K562 (cell line): Measurements from ENCODE around the gene MEA1. TPM values are rescaled to one million over a fixed set of nuclear protein-coding genes. Genes with fewer than 3 reads are reported as not detected.

ENCODE experiments used
- ATAC-seq: fragments of 200-7000 bp; cut with Tn5 transposase; 3 replicates; pipeline ENCODE4 v1.9.1; 2020; ENCODE audit warnings: moderate library complexity
- BruUV-seq: library from RNA; stranded (reverse); fragments of 400-500 nt; replicated peaks from 2 replicates; lab custom pipeline; 2021; lab: Mats Ljungman, UMichigan
- CTCF ChIA-PET: fragments of 300-600 bp; formaldehyde crosslinking; extraction: SDS; loops from one replicate; lab custom pipeline; 2021; ENCODE audit warnings: low intra/inter-chr PET ratio; lab: Yijun Ruan, JAX
- POLR2A ChIA-PET: fragments of 300-600, 350-650 bp; sonication (Branson Sonifier 250); formaldehyde crosslinking; extraction: SDS; loops from one replicate; lab custom pipeline; 2021; ENCODE audit warnings: antibody characterized with exemption, inconsistent platforms; lab: Yijun Ruan, JAX
- DNase-seq, 4 experiments: peaks; one replicate each; pipeline versions ENCODE4 v3.0.0 to v3.0.0-alpha.2; 2011 to 2018; ENCODE audit warnings: low spot score in 3 of 4, mixed read lengths in 3 of 4; ENCODE audit errors: extremely low read depth in 1 of 4
- FAIRE-seq: peaks from 2 replicates; lab custom pipeline; 2011; peaks lifted over from hg19 to GRCh38; lab: Jason Lieb, UNC
- H2AFZ ChIP-seq: 2 replicates; pipeline ENCODE4 v1.6.0; 2011; ENCODE audit warnings: low read depth, low read length, control low read depth, inconsistent platforms
- H3K27ac ChIP-seq: fragments of 200-600 bp; 3 replicates; pipeline ENCODE4 v1.8.0; 2011; ENCODE audit warnings: low read depth, mild to moderate bottlenecking, control low read depth, inconsistent platforms, low read length, moderate library complexity, mixed read lengths; ENCODE audit errors: extremely low read depth
- H3K27me3 ChIP-seq, 2 experiments: fragments of 300-600 bp in 1 of 2; 2 replicates in 1 of 2; 3 replicates in 1 of 2; pipeline versions ENCODE4 v1.6.0 to v1.8.0; 2011; ENCODE audit warnings: inconsistent platforms in 2 of 2, low read length in 2 of 2, mild to moderate bottlenecking in 1 of 2, mixed read lengths in 1 of 2, moderate library complexity in 1 of 2; ENCODE audit not compliant: control insufficient read depth in 2 of 2, insufficient read depth in 2 of 2
- H3K36me3 ChIP-seq: fragments of 300-600 bp; 3 replicates; pipeline ENCODE4 v1.8.0; 2011; ENCODE audit warnings: mild to moderate bottlenecking, low read length, inconsistent platforms; ENCODE audit not compliant: control insufficient read depth, insufficient read depth
- H3K4me1 ChIP-seq, 2 experiments: fragments of 200-600 bp in 1 of 2; replicated peaks in 1 of 2; 2 replicates in 1 of 2; 3 replicates in 1 of 2; pipeline versions ENCODE4 v1.5.1 to v1.8.0; 2011; ENCODE audit warnings: inconsistent platforms in 2 of 2, low read length in 2 of 2, mild to moderate bottlenecking in 1 of 2, mixed read lengths in 1 of 2, moderate library complexity in 1 of 2; ENCODE audit not compliant: control insufficient read depth in 2 of 2, insufficient read depth in 2 of 2
- H3K4me2 ChIP-seq: 2 replicates; pipeline ENCODE4 v1.6.1; 2011; ENCODE audit warnings: low read length, control low read depth, inconsistent platforms, mixed read lengths; ENCODE audit not compliant: insufficient read depth
- H3K4me3 ChIP-seq: fragments of 200-600 bp; sonication (generic), shearing (Covaris generic); 2 replicates; pipeline ENCODE4 v1.5.1; 2016; ENCODE audit warnings: control low read depth, inconsistent platforms
- H3K79me2 ChIP-seq: fragments of 200-600 bp; 3 replicates; pipeline ENCODE4 v1.8.0; 2011; ENCODE audit warnings: low read length, inconsistent platforms; ENCODE audit not compliant: control insufficient read depth, insufficient read depth
- H3K9ac ChIP-seq, 2 experiments: 2 replicates each; pipeline versions ENCODE4 v1.6.0 to v1.6.1; 2011; ENCODE audit warnings: low read depth in 2 of 2, low read length in 2 of 2, control low read depth in 1 of 2, inconsistent platforms in 1 of 2, mild to moderate bottlenecking in 1 of 2, mixed read lengths in 1 of 2; ENCODE audit not compliant: insufficient read depth in 1 of 2
- H3K9me1 ChIP-seq: one replicate; pipeline ENCODE4 v1.6.0; 2011; ENCODE audit warnings: inconsistent platforms, mild to moderate bottlenecking, low read length, moderate library complexity; ENCODE audit not compliant: control insufficient read depth, insufficient read depth
- H3K9me3 ChIP-seq: replicated peaks from 2 replicates; pipeline ENCODE4 v1.5.1; 2011; ENCODE audit warnings: low read depth, low read length, inconsistent platforms; ENCODE audit not compliant: control insufficient read depth, insufficient read depth
- H4K20me1 ChIP-seq: replicated peaks from 2 replicates; pipeline ENCODE4 v1.6.1; 2011; ENCODE audit warnings: low read length, inconsistent platforms, mixed read lengths; ENCODE audit not compliant: control insufficient read depth, insufficient read depth
- MYC ChIP-seq, 2 experiments: fragments of 250-450 bp in 1 of 2; sonication (Bioruptor Pico) in 1 of 2; IDR thresholded peaks; 2 replicates each; pipeline versions ENCODE4 v1.5.1 to v1.6.1; 2012 to 2021; ENCODE audit warnings: low read depth in 2 of 2, borderline replicate concordance in 1 of 2, improper control_type of control experiment in 1 of 2, low read length in 1 of 2, mild to moderate bottlenecking in 1 of 2, moderate library complexity in 1 of 2
- PHF8 ChIP-seq: fragments of 200-600 bp; sonication (generic); IDR thresholded peaks from 2 replicates; pipeline ENCODE4 v1.6.1; 2012; ENCODE audit warnings: mixed run types, mild to moderate bottlenecking, inconsistent platforms, low read length, moderate library complexity, borderline replicate concordance
- SAFB2 ChIP-seq: fragments of 200-400 bp; formaldehyde crosslinking; IDR thresholded peaks from 2 replicates; pipeline ENCODE4 v1.6.1; 2018; ENCODE audit warnings: borderline replicate concordance, low read length, low read depth, moderate library complexity; ENCODE audit not compliant: severe bottlenecking
- SUPT5H ChIP-seq: fragments of 450-650 bp; IDR thresholded peaks from 2 replicates; pipeline ENCODE4 v1.6.1; 2016
- ZNF41 ChIP-seq: fragments of 250-450 bp; sonication (Bioruptor Pico); conservative IDR thresholded peaks from 2 replicates; pipeline ENCODE4 v1.4.0; 2020; ENCODE audit warnings: mild to moderate bottlenecking
- ZNF57 ChIP-seq: fragments of 450-650 bp; formaldehyde crosslinking; IDR thresholded peaks from 2 replicates; pipeline ENCODE4 v1.4.0; 2020; ENCODE audit warnings: mild to moderate bottlenecking, moderate library complexity
- WGBS: fragments of 100-300 bp; shearing (Covaris generic); methylation state at CpG from one replicate; pipeline ENCODE4 v1.1.6; 2016; ENCODE audit warnings: low coverage, mixed read lengths; ENCODE audit not compliant: insufficient coverage; ENCODE audit errors: missing lambda C conversion rate; 5-methylcytosine and 5-hydroxymethylcytosine counted together
- in situ Hi-C: fragments of 300-500 bp; cut with MboI; formaldehyde crosslinking; loops from 4 replicates; pipeline ENCODE4 v1.15.0; 2018; ENCODE audit warnings: inconsistent platforms, mixed read lengths
- intact Hi-C: fragments of 100-400 bp; cut with micrococcal nuclease; formaldehyde crosslinking; loops from 2 replicates; pipeline ENCODE4 v1.14.2; 2022
- polyA plus RNA-seq, 8 experiments: library from polyadenylated mRNA; depleted of rRNA in 4 of 8; stranded (reverse) in 5 of 8; unstranded in 3 of 8; fragments of >200 nt; fragmentation: Nextera tagmentation in 2 of 8; fragmentation: Illumina TruSeq in 1 of 8; extraction: Ambion mirVana in 2 of 8; extraction: Trizol in 1 of 8; gene quantifications; 2 replicates each; pipeline versions ENCODE4 v1.2.1 to v1.2.3, GENCODE V29; 2011 to 2014; ENCODE audit warnings: inconsistent platforms in 1 of 8, missing spikeins in 1 of 8
- total RNA-seq, 7 experiments: library from RNA; depleted of rRNA in 6 of 7; stranded (reverse); fragments of >200 nt in 6 of 7; fragmentation: Illumina TruSeq in 2 of 7; extraction: Trizol in 2 of 7; gene quantifications; 2 replicates each; pipeline versions ENCODE4 v1.2.1 to v1.2.3, GENCODE V29; 2011 to 2021; ENCODE audit warnings: low replicate concordance in 1 of 7

Gene MEA1
- total and polyA plus RNA-seq, 9 of the 15 experiments (the other 6 are each of a cell fraction or from before 2014, with no cell fraction given) = 86.8 to 210 (median 152) TPM

GRCh38 chr6:43013097-43013842 lies 476 bp downstream of the MEA1 start (continued):
- TF ChIP-seq MYC (IDR thresholded peaks at IDR 0.05; ENCODE audit: low read depth, low read length) = no peak; the same call in 1 of the 2 replicates
- TF ChIP-seq MYC (CRISPR knock-in tag; IDR thresholded peaks at IDR 0.05; ENCODE audit: borderline replicate concordance, low read depth) = peak; percentile 51; the same call in 1 of the 2 replicates
- peak; percentile 29; the same call in 1 of the 2 replicates for TF ChIP-seq SUPT5H
- peak; percentile 3; the same call in 1 of the 2 replicates for TF ChIP-seq ZNF57
- no peak for TF ChIP-seq ZNF41 (CRISPR knock-in tag)

GRCh38 chr6:43012364-43012763 lies 1.4 kb downstream of the MEA1 start:
- WGBS = 87% methylated on average over 6 of the region's 6 CpGs
- ChIA-PET CTCF (no interaction called here), POLR2A (interaction anchor here (0.6 to 3.9 kb wide), 11 partner anchors 10 to 160 kb away, joined by 3 to 23 read pairs (median 4); partner anchors contain the start of genes CNPY3 and PPP2R5D)
- H4K20me1 ChIP-seq = peaks cover 4% of the 10 kb centered on the region; the same call in 1 of the 2 replicates
- no peaks in the 10 kb centered on the region for H3K9me1 ChIP-seq
- peaks cover 49% of the 10 kb centered on the region for H3K79me2 ChIP-seq
- intact Hi-C loops (no loop called here), in situ Hi-C loops (no loop called here)
- DNase-seq (no peak), ATAC-seq (no peak), FAIRE-seq (no peak)
- no peaks in the 10 kb centered on the region for H3K27me3 ChIP-seq
- TF ChIP-seq SAFB2 (no peak), PHF8 (0 out of 2 replicates have a peak, but pooled peaks have one; percentile 9)
- H3K9ac ChIP-seq = peak overlapping the region; percentile 66 to 76; a peak in 3 of 4 replicates
- no peaks in the 10 kb centered on the region for H3K9me3 ChIP-seq
- no peak overlapping the region for H3K27ac ChIP-seq
- H3K4me3 ChIP-seq = peak overlapping the region; percentile 79
- H3K4me2 ChIP-seq = peak overlapping the region; percentile 96
- H3K36me3 ChIP-seq = peaks cover 71% of the 10 kb centered on the region
- H3K4me1 ChIP-seq = peaks cover 29 to 32% of the 10 kb centered on the region in 2 experiments; a peak in 4 of 5 replicates
- no TSS peak for BruUV-seq
- H2AFZ ChIP-seq = no peak overlapping the region
